NK-92 (cell line): Measurements from ENCODE around the gene NRXN3.

Experiments
- DNase-seq: peaks from one replicate; lab custom pipeline; 2025; ENCODE audit not compliant: unreplicated experiment; lab: John Stamatoyannopoulos, UW

The NRXN3 gene

DNA sequence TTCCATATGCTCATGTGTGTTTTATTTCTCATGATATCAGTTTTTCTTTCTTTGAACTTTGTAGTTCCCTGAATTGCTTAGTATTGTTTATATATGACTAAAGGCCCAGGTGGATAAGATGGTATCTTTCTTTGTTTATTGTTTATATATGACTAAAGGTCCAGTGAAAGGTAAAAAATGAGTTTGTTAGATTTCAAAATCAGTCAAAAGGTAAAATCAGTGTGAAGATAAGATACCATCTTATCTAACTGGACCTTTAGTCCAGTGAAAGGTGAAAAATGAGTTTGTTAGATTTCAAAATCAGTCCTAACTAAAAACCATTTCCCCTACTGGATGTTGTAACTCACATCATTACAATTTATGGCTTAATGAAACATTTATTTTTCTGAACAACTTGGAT is 1150.9 kb downstream of the NRXN3 start:
- DNase-seq: no peak

DNA sequence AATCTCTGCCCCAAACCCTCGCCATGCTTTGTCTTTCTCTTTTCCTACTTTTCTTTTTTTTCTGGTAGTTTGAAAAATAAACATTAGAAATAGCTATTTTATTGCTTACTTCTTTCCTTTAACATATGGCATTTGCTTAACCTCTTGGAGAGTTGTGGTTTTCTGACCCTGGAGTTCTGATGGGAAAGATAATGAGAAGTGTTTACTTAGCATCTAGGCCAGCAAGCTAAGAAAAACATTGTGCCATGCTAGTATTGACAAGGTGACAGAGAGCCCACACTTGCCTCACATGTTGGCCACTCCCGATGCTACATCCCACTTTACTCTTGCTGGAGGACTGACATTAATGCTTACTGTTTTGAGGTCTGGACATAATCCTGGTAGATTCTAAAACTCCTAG is 1154.9 kb downstream of the NRXN3 start:
- no peak for DNase-seq

DNA sequence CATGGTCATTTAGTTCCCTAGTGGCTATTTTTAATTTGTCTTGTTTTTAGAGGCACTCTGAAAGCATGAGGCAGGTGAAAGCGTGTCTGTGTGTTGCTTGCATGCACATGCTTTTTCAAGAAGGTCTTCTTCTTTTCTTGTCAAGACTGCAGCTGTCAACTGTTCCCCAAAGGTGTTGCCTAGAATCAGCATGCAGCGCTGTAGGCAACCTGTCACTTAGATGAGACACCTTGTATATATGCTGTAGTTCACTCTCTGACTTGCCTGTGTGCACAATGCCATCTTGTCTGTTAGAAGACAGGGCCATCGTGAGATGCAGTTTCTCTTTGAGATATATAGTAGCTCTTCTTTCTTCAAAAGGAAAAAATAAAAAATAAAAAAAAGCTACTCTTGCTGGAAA is 1155.4 kb downstream of the NRXN3 start:
- DNase-seq: no peak

DNA sequence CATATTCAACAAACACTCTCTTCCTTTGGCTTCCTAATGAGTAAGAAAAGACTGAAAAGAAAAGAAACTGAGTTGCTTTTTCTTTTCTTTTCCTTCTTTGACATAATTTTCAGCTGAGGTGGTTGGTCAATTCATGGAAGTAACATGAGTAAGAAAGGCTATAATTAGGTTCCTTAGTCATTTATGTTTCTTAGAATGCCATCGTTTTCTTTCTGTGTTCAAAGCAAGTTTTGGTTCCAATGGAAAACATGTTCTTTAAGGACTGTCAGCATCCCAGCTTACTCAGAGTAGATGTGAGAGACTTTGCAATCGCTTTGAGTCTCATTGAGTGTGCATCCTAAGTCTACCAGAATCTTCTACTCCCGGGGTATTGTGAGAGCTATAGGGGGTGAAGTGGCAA is 1158.7 kb downstream of the NRXN3 start:
- DNase-seq: no peak

DNA sequence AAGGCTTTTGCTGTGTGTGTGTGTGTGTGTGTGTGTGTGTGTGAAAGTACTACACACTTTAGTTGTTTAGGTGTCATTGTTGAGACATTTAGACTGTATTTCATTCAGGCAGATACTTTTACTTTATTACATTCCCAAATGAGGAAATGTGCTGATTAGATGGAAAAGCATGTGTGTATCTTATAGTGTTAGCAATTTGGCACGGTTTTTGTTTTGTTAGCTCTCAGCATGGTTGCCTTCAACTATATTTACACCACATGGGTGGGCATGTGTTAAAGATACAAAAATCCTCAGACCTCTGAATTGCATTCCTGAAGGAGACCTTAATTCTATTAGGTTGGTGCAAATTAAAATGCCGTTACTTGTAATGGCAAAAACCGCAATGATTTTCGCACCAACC is 1161.7 kb downstream of the NRXN3 start:
- DNase-seq: no peak

DNA sequence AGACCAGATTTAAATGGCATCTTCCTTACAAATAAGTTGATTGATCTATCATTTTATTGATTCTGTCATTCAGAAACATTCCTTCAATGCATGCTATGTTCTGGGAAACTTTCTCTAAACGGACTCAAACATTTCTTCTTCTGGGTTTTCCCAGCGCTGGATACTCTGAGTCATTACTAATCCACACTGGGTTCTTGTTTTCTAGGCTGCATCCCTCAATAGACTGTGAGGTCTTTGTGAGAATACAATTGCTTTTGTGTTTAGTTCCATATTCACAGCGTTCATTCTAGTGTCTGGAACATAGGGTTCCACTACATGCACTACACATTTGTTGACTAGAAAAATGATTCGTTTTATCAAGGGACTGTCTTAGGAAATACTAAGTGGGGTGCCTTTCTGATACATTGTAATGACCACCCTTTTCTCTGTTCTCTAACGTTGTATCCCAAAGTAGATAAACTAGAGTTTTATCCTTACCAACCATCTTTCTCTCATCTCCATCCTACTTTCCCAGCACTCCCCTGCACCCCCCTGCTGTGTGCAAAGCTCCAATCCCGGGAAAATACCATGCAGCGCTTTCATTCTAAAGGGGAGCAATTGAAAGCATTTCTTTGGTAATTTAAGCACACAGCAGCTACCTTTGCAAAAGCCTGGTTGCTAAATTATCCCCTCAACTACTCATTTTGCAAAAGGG is 1162.5 kb downstream of the NRXN3 start:
- no peak for DNase-seq

DNA sequence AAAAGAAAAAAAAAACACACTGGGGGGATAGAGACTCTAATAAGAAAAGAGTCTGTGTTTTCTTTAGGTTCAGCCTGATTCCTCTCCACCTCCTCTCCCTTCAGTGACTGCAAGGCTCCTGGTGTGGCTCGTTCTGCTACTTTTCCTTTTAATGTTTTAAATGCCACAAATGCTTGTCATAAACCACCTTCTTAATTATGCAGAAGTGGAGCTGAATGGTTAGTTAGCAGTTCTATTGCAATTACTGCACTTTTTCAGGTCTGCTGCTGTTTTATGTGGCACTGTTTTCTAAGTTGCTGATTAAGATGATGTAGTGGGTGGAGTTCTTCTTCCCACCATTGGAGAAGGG is 1163.0 kb downstream of the NRXN3 start:
- no peak for DNase-seq

DNA sequence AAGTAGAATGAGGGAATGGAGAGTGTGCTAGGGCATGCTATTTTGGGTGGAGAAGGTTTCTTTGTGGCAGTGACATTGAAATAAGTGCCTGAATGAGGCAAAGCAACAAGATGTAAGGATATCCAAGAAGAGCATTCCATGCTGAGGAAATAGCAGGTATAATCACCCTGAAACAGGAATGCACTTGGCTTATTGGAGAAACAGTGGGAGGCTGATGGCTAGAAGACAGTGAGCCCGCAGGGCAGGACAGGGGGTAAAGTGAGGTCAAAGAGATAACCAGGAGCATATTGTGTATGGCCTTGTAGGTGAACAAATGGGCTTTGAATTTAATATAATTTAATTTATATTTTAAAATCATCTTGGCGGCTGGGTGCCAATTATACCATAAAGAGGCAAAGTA is 1164.1 kb downstream of the NRXN3 start:
- no peak for DNase-seq

DNA sequence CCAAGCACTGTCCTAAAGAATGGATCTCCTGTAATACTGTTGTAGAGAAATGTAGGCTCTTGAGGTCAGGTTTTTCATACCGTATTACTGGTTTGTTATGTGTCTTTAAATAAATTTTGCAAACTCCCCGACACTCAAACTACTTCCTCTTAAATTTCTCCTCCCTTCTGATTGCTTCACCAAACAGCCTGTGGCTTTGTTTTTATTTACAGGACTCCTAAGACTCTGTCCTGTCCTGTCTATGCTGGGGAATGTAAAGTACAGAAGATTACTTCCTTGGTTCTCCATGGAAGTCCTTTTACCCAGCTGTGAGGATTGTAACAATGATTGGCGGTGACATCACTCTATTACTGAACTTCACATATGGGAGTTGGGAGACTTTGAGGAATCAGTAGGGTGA is 1167.6 kb downstream of the NRXN3 start:
- DNase-seq: no peak

DNA sequence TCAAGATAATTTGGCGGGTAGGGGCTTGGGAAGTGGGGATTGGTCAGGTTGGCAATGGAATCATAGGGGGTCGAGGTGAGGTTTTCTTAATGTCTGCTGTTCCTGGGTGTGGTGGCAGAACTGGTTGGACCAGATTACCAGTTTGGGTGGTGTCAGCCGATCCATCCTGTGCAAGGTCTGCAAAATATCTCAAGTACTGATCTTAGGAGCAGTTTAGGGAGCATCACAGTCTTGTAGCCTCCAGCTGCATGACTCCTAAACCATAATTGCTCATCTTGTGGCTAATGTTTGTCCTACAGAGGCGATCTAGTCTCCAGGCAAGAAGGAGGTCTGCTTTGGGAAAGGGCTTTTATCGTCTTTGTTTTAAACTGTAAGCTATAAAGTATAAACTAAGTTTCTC is 1172.8 kb downstream of the NRXN3 start:
- DNase-seq: no peak

DNA sequence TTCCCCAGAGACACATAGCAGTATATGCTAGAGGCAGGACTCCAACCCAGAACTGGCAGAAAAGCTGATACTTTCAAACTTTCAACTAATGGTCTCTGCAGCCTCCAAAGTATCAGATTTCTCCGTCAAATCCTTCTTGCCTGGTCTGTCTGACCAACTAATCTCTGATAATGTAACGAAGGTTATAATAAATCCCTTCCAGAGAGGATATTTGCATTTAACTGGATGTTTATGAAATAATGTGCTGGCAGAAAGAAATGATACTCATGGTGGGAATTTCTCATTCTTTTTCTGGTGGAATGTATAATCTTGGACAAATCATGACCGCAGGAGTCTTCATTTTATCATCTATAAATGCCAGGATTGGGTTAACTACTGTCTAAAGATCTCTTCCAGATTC is 1180.8 kb downstream of the NRXN3 start:
- DNase-seq: no peak

DNA sequence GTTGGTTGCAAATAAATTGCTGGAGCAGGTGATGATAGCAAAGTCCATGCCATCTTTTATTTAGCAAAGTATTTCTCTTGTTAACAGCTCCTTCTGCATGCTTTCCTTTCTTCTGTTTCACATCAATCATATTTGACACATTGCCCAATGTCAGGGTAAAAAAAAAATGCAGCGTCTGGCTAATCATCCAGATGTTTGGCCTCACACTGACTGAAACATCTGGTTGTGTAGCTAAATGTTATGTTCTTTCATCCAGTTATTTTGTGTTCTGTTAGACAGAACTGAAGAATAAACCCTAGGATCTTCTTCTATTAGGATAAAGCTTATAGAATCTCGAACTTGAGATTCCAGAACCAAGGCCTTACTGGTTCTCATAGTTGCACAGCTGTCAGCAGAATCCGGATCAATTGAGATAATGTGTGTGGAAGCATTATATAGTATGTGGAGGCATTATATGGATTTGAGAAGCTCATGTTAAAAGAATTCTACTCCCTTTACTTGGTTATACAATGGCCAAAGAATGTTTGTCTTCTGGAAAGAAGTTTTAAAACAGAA is 1182.0 kb downstream of the NRXN3 start:
- DNase-seq: no peak

DNA sequence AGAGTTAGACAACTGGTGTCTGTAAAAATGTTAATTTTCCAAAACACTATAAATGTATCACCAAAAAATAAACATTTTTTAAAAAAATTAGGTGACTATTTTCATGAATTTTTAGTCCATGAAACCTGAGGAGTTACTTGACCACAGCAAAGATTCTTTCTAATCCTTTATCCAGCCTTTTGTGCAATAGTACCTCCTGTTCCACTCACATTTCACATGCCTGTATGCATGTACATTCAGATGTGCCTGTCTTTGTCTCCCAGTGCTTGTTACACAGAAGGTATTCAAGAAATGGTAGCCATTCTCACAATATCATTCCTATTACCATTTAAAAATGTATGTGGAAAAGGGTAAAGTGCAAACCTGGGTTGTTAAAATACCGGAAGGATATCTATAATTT is 1184.2 kb downstream of the NRXN3 start:
- no peak for DNase-seq

DNA sequence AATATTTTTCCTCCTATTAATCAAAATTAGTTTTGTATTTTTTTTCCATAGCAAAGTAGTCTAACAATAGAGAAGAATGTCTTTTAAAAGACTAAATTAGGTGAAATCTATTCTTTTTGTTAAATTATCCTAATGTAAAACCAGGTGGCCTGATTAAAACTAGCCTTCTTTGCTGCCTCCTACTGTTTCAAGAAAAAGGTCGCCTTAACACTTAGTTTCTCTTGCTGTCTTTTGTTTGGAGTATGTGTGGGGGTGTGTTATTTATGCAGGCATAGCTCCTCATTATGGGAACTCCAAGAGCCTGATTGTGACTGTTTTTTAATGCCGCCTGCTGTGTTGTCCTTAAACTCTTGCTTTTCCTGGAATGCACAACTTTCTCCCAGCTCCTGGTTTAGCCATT is 1185.9 kb downstream of the NRXN3 start:
- DNase-seq: no peak

DNA sequence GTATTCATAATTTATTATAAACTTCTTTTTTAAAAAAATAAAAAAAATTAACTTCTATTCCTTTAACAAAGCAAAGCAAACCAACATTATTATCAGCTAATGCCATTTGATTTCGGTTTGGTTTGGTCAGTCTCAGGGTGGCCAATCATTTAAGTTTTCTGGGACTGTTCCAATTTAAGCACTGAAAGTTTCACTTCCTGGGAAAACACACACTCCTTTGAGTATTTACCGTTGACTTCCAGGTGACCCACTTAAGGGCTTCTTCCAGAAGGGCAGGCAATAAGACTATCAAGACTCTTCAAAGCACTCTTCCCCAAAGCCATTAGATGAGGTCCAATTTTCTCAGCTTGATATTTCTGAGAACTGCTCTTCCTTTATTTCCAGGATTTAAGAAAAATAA is 1187.1 kb downstream of the NRXN3 start:
- DNase-seq: no peak

DNA sequence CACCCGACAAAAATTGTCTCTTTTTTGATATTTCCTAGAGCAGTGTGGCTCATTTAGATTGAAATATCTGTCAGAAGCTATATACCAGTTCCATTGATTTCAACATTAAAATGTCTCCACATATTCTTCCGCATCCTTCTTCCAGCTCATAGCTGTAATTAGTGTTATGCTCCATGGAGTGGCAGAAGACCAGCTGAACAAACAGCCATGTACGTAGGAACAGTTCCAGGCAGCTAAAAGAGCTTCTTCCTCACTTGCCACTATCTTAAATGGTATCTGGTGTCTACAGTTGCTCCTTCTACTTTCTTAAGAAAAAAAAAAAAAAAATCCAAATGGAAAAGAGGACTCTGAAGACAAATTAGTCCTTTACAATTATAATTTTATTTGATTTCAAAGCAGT is 1193.1 kb downstream of the NRXN3 start:
- no peak for DNase-seq

DNA sequence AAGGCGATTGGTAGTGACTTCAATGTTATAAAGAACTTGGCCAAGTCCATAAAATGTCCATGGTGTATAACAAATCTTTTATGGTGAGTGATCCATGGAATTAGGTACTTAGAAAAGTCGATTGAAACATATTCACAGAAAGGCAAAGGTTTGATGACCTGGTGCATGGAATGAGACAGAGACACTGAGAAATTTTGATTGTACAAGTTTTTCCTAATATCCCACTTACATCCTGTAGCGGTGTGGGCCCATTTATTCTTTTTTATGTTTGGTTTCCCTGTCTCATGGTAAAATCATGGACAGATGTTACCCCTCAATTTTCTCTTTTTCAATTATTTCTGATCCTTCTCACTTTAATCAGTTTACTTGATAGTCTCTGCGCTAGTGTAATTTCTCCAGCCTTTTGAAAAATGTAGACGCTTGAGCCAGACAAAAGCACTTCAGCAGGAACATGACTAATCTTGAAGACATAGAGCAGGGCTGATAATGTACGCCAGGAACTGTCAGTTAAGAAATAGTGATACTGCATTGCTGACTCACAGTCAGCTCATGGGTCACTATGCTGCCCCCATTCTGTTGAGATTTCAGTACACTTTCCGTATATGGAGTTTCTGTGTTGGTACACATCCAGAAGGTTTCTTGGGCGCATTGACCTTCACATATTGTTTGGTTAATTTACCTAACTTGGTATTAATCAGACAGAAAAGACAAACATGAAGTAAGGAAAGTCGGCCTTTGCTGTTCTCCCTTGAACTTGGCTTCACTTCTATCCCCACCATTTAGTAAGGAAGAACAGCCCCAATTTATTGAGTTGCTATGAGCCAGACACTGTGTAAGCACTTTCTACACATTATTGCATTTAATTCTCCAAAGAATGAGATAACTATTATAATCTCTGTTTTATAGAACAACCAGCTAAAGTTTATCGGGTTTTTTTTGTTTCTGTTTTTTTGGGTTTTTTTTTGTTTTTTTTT is 1199.5 kb downstream of the NRXN3 start:
- no peak for DNase-seq

DNA sequence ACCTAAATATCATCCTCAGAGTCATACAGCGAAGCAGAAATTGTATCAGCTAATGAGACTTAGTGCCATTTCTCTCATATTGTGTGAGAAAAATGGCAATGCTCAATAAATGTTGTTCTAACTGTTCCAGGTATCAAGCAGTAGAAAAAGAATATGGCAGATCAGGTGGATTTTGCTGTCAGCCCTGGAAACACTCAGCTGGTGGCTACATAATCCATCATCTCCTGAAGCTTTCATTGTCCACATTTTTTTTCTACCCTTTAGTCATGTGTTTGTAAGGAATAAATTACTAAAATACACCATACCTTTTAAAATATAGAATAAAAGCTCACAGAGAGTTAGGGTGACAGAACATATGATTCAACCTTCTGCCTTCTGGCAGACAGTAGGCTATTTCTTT is 1200.8 kb downstream of the NRXN3 start:
- DNase-seq: no peak

DNA sequence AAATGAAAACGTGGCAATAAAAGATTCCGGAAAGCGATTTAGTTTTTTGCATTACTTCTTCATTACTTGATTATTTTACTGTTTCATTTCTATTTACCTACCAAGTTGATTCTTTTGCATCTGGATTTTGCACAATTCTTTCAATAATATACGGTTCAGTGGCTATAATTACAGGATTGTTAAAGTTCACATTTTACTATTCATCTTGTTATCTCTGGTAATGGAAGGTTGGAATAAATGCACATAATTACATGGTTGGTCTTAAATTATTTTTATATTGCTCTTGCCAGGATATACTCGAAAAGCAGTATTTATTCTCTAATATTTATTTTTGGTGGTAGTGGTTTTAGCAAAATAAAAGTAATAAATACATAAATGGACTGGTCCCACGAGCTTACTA is 1203.3 kb downstream of the NRXN3 start:
- no peak for DNase-seq

DNA sequence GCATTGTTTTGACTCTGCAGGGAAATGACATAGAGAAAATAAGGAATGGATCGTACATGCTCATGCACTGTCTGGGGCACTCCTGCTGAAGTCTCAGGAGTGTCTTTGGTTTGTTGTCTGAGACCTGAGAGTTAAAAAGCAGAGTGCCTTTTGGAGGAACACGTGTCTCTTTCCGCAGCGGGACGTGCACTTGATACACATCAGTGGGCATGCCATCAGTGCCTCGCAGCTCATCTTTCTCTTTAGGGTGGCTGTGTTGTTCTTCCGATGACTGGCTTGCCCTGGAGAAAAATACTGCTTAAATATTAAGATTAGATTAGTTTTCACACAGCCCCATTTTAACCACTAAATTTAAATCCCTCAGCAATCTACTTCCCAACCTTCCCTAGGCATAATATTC is 1205.2 kb downstream of the NRXN3 start:
- no peak for DNase-seq

DNA sequence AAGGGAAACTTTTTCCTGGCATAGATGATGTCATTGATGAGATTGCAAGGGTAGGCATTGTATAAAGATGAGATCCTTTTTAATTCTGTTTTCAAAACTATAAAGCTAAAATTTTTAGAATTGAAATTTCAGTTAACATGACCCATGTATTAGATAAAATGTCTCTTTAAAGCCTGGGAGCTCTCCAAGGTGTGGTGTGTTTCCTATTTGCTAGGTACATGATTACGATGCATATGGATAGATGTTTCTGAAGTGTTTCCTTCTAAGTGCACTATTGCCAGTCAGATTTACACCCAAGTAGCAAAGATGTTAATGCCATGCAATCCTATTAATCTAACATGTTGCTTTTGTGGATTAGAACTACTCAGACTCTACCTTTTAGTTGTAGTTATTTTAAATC is 1206.4 kb downstream of the NRXN3 start:
- DNase-seq: no peak

DNA sequence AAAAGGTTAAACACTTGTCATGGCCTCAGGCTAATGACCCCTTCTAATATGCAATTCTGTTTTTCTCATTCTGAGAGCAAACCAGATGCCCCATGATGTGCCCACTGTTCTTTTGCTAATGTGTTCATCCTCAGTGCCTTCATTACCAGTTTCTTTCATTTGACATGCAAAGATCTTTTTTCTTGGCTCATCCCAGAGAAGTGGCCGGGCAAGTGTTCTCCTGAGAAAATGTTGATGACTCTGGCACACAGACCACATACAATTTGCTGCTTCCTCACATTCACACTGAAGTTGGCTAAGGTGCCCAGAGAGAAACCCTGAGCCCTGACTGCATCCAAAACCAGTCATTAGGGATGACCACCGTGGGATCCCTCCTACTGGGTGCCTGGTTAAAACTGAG is 1207.8 kb downstream of the NRXN3 start:
- no peak for DNase-seq
